Measurements from ENCODE around the gene PIAS3.
A peak's percentile ranks its signal among the peaks of the same experiment; 100 is the strongest.

PIAS3 gene

GRCh38 chr1:145891143-145891542, 32.3 kb upstream of the PIAS3 start:
- no peak for TF ChIP-seq CTCF (IDR thresholded peaks at IDR 0.05; ENCODE audit: insufficient read depth, low read length, missing control alignments)
- ChIA-PET POLR2A (interaction anchor here (0.6 to 2.6 kb wide), 8 partner anchors 17 to 73 kb away, joined by 3 to 15 read pairs (median 6); partner anchors contain the start of genes ANKRD34A, LIX1L, PIAS3 and POLR3GL), CTCF (interaction anchor here (0.7 to 16.3 kb wide), 34 partner anchors 8 to 158 kb away, joined by 3 to 469 read pairs (median 8); partner anchors contain the start of genes ANKRD34A, ITGA10, LIX1L and NUDT17)
- H3K4me3 ChIP-seq (ENCODE audit: low read depth, low read length), result no peak overlapping the region
- DNase-seq (ENCODE audit: low read depth, low spot score), result no peak

GRCh38 chr1:145889722-145890121, 30.8 kb upstream of the PIAS3 start:
- CTCF ChIA-PET, result interaction anchor here (3.2 to 16.3 kb wide), 10 partner anchors 9 to 123 kb away, joined by 18 to 469 read pairs (median 28); partner anchors contain the start of genes ITGA10, NUDT17, PEX11B and PIAS3
- TF ChIP-seq CTCF (IDR thresholded peaks at IDR 0.05; ENCODE audit: insufficient read depth, low read length, missing control alignments), result no peak
- DNase-seq (ENCODE audit: low read depth, low spot score), result no peak
- H3K4me3 ChIP-seq (ENCODE audit: low read depth, low read length), result no peak overlapping the region
- POLR2A ChIA-PET, result no interaction called here

- H3K4me3 ChIP-seq (ENCODE audit: low read depth, low read length), result no peak overlapping the region
- ChIA-PET POLR2A (no interaction called here), CTCF (interaction anchor here (1.1 to 16.3 kb wide), 2 partner anchors 24 to 28 kb away, joined by 4 to 469 read pairs; partner anchors contain the start of genes ITGA10 and PEX11B)
- no peak for DNase-seq (ENCODE audit: low read depth, low spot score)
- TF ChIP-seq CTCF (IDR thresholded peaks at IDR 0.05; ENCODE audit: insufficient read depth, low read length, missing control alignments), result no peak
Observed at GRCh38 chr1:145887631-145888030, 28.8 kb upstream of the PIAS3 start.

- POLR2A ChIA-PET, result interaction anchor here (2.0 kb wide), 1 partner anchor 28 kb away, joined by 10 read pairs; the partner anchor contains the start of gene PIAS3
- no peak for DNase-seq (ENCODE audit: low read depth, low spot score)
- CTCF ChIA-PET, result interaction anchor here (1.0 to 16.3 kb wide), 4 partner anchors 9 to 42 kb away, joined by 3 to 469 read pairs (median 3); partner anchors contain the start of genes ITGA10 and PEX11B
Observed at GRCh38 chr1:145886816-145887215, 27.9 kb upstream of the PIAS3 start.

GRCh38 chr1:145886390-145886789, 27.5 kb upstream of the PIAS3 start:
- ChIA-PET POLR2A (interaction anchor here (2.0 kb wide), 1 partner anchor 28 kb away, joined by 10 read pairs; the partner anchor contains the start of gene PIAS3), CTCF (interaction anchor here (1.0 to 16.3 kb wide), 4 partner anchors 9 to 41 kb away, joined by 3 to 469 read pairs (median 3); partner anchors contain the start of genes ITGA10 and PEX11B)
- peak overlapping the region; percentile 74 for H3K4me3 ChIP-seq (ENCODE audit: low read depth, low read length)
- DNase-seq (ENCODE audit: low read depth, low spot score), result no peak
- TF ChIP-seq CTCF (IDR thresholded peaks at IDR 0.05; ENCODE audit: insufficient read depth, low read length, missing control alignments), result no peak

More at GRCh38 chr1:145886816-145887215, 27.9 kb upstream of the PIAS3 start:
- TF ChIP-seq CTCF (IDR thresholded peaks at IDR 0.05; ENCODE audit: insufficient read depth, low read length, missing control alignments), result no peak
- no peak overlapping the region for H3K4me3 ChIP-seq (ENCODE audit: low read depth, low read length)

- no peak for DNase-seq (ENCODE audit: low read depth, low spot score)
- POLR2A ChIA-PET, result interaction anchor here (1.0 to 2.0 kb wide), 2 partner anchors 27 to 78 kb away, joined by 3 to 10 read pairs; partner anchors contain the start of genes ANKRD34A, PIAS3 and POLR3GL
- H3K4me3 ChIP-seq (ENCODE audit: low read depth, low read length), result peak within 1 kb of the TSS; percentile 74
- CTCF ChIA-PET, result interaction anchor here (0.6 to 16.3 kb wide), 6 partner anchors 10 to 40 kb away, joined by 3 to 469 read pairs (median 3); partner anchors contain the start of genes ITGA10, NUDT17 and PEX11B
- TF ChIP-seq CTCF (IDR thresholded peaks at IDR 0.05; ENCODE audit: insufficient read depth, low read length, missing control alignments), result no peak
Observed at GRCh38 chr1:145885738-145886287, 26.9 kb upstream of the PIAS3 start, which contains the start of gene ANKRD35. Gene ANKRD35 (minus strand): TSS chr1:145885866. CDS start chr1:145885758, 108 bp downstream.

Data from AG04449 (cell line).